ENCODE data around the gene THSD4. TPM values are rescaled to one million over a fixed set of nuclear protein-coding genes. Genes with fewer than 3 reads are reported as not detected.

The THSD4 gene
- total RNA-seq, 4 donors from 2014 or later, result 39.4 to 232 (median 127) TPM

- no peaks in the 10 kb centered on the region for H3K27me3 ChIP-seq
- no peak overlapping the region for H3K27ac ChIP-seq
- no peaks in the 10 kb centered on the region for H3K36me3 ChIP-seq
- H3K4me3 ChIP-seq, result no peak overlapping the region
- no peak for DNase-seq
- intact Hi-C loops (cut with DNase I), result no loop called here
- no peaks in the 10 kb centered on the region for H3K9me3 ChIP-seq
- TF ChIP-seq CTCF (IDR thresholded peaks at IDR 0.05) (no peak), POLR2A (IDR thresholded peaks at IDR 0.05) (no peak)
- WGBS, 2 donors, result 57 to 83% methylated on average over 5 of the region's 5 CpGs
- H3K4me1 ChIP-seq, result peaks cover 7 to 45% (median 27%) of the 10 kb centered on the region in 3 donors
Measured at GRCh38 chr15:71352125-71352524, 236.9 kb downstream of the THSD4 start.

- Histone ChIP-seq H3K27me3 (no peaks in the 10 kb centered on the region), H3K4me1 (peaks cover 12 to 51% (median 34%) of the 10 kb centered on the region in 3 donors), H3K4me3 (no peak overlapping the region), H3K9me3 (no peaks in the 10 kb centered on the region), H3K27ac (peak overlapping the region in 2 of 4 donors; percentile 47 to 51), H3K36me3 (no peaks in the 10 kb centered on the region)
- WGBS, 2 donors, result 80 to 81% methylated on average over 5 to 6 of the region's 6 CpGs
- DNase-seq, result no peak
- TF ChIP-seq POLR2A (IDR thresholded peaks at IDR 0.05), result no peak
- no peak for TF ChIP-seq CTCF (IDR thresholded peaks at IDR 0.05)
- intact Hi-C loops (cut with DNase I), result no loop called here
Measured at GRCh38 chr15:71352765-71353164, 237.5 kb downstream of the THSD4 start.

- 71 to 79% methylated on average over 2 of the region's 2 CpGs for WGBS, 2 donors
- Histone ChIP-seq H3K27ac (peak overlapping the region in 2 of 4 donors; percentile 47 to 51), H3K9me3 (no peaks in the 10 kb centered on the region), H3K36me3 (no peaks in the 10 kb centered on the region), H3K4me3 (no peak overlapping the region), H3K27me3 (no peaks in the 10 kb centered on the region), H3K4me1 (peaks cover 12 to 55% (median 36%) of the 10 kb centered on the region in 3 donors)
- DNase-seq, result no peak
- no peak for TF ChIP-seq CTCF (IDR thresholded peaks at IDR 0.05)
- intact Hi-C loops (cut with DNase I), result no loop called here
Measured at GRCh38 chr15:71353171-71353570, 237.9 kb downstream of the THSD4 start.

GRCh38 chr15:71355268-71355667, 240.0 kb downstream of the THSD4 start:
- DNase-seq, result peak; percentile 1
- 45 to 55% methylated on average over 3 of the region's 3 CpGs for WGBS, 2 donors
- TF ChIP-seq POLR2A (IDR thresholded peaks at IDR 0.05), result no peak
- no peak for TF ChIP-seq CTCF (IDR thresholded peaks at IDR 0.05)
- H3K27ac ChIP-seq, result peak overlapping the region; percentile 19 to 69 (median 32)
- no peaks in the 10 kb centered on the region for H3K36me3 ChIP-seq
- intact Hi-C loops (cut with DNase I), result no loop called here
- H3K9me3 ChIP-seq, result no peaks in the 10 kb centered on the region
- peaks cover 12 to 58% (median 36%) of the 10 kb centered on the region in 3 donors for H3K4me1 ChIP-seq
- H3K27me3 ChIP-seq, result no peaks in the 10 kb centered on the region
- no peak overlapping the region for H3K4me3 ChIP-seq

- TF ChIP-seq POLR2A (IDR thresholded peaks at IDR 0.05), result no peak
- TF ChIP-seq CTCF (IDR thresholded peaks at IDR 0.05), result no peak
- DNase-seq, result no peak
- H3K4me1 ChIP-seq, result peaks cover 12 to 58% (median 36%) of the 10 kb centered on the region in 3 donors
- no peaks in the 10 kb centered on the region for H3K27me3 ChIP-seq
- intact Hi-C loops (cut with DNase I), result no loop called here
- no peaks in the 10 kb centered on the region for H3K9me3 ChIP-seq
- H3K27ac ChIP-seq, result peak overlapping the region in 3 of 4 donors; percentile 19 to 68 (median 47)
- no peak overlapping the region for H3K4me3 ChIP-seq
- WGBS, 2 donors, result 39 to 49% methylated on average over 4 to 7 of the region's 9 CpGs
- H3K36me3 ChIP-seq, result no peaks in the 10 kb centered on the region
Measured at GRCh38 chr15:71357321-71357732, 242.1 kb downstream of the THSD4 start.
